Measurements from ENCODE around the gene PLA2G6.
"Not testable (repeated sequence)": the region's sequence is repeated elsewhere in the genome, so short reads cannot be mapped to it uniquely, and the experiment has no call there.

The PLA2G6 gene

GRCh38 chr22:38132136-38132535 lies 49.5 kb downstream of the PLA2G6 start:
- DNase-seq (ENCODE audit: low spot score) = no peak

- DNase-seq (ENCODE audit: low spot score) = no peak
These were observed 50.2 kb downstream of the PLA2G6 start for GRCh38 chr22:38131399-38131798.

GRCh38 chr22:38129856-38130255 lies 51.8 kb downstream of the PLA2G6 start:
- no peak for DNase-seq (ENCODE audit: low spot score)

- no peak for DNase-seq (ENCODE audit: low spot score)
These were observed 52.6 kb downstream of the PLA2G6 start for GRCh38 chr22:38129021-38129420.

- DNase-seq (ENCODE audit: low spot score) = no peak
These were observed 53.8 kb downstream of the PLA2G6 start for GRCh38 chr22:38127869-38128268.

- no peak for DNase-seq (ENCODE audit: low spot score)
These were observed 54.5 kb downstream of the PLA2G6 start for GRCh38 chr22:38126928-38127668.

GRCh38 chr22:38125751-38126201 lies 55.9 kb downstream of the PLA2G6 start:
- DNase-seq (ENCODE audit: low spot score) = no peak

- DNase-seq (ENCODE audit: low spot score) = no peak
These were observed 56.5 kb downstream of the PLA2G6 start for GRCh38 chr22:38125038-38125610.

- no peak for DNase-seq (ENCODE audit: low spot score)
These were observed 57.2 kb downstream of the PLA2G6 start for GRCh38 chr22:38124236-38124974.

- no peak for DNase-seq (ENCODE audit: low spot score)
These were observed 59.0 kb downstream of the PLA2G6 start for GRCh38 chr22:38122616-38123015.

- no peak for DNase-seq (ENCODE audit: low spot score)
These were observed 61.1 kb downstream of the PLA2G6 start for GRCh38 chr22:38120359-38121110.

- DNase-seq (ENCODE audit: low spot score) = not testable (repeated sequence)
These were observed 62.9 kb downstream of the PLA2G6 start for GRCh38 chr22:38118747-38119146.

GRCh38 chr22:38118182-38118581 lies 63.4 kb downstream of the PLA2G6 start:
- DNase-seq (ENCODE audit: low spot score) = no peak

GRCh38 chr22:38117556-38117955 lies 64.1 kb downstream of the PLA2G6 start:
- DNase-seq (ENCODE audit: low spot score) = not testable (repeated sequence)

GRCh38 chr22:38115423-38116205 lies 66.0 kb downstream of the PLA2G6 start:
- no peak for DNase-seq (ENCODE audit: low spot score)

- DNase-seq (ENCODE audit: low spot score) = peak; percentile 73
These were observed 66.9 kb downstream of the PLA2G6 start for GRCh38 chr22:38114484-38115398.

GRCh38 chr22:38112381-38112780 lies 69.2 kb downstream of the PLA2G6 start:
- no peak for DNase-seq (ENCODE audit: low spot score)

- no peak for DNase-seq (ENCODE audit: low spot score)
These were observed 69.7 kb downstream of the PLA2G6 start for GRCh38 chr22:38111925-38112355.

- DNase-seq (ENCODE audit: low spot score) = no peak
These were observed 70.5 kb downstream of the PLA2G6 start for GRCh38 chr22:38110863-38111852.
